K562 (cell line): Measurements from ENCODE around the gene LRRC41. TPM values are rescaled to one million over a fixed set of nuclear protein-coding genes. Genes with fewer than 3 reads are reported as not detected.
A peak's percentile ranks its signal among the peaks of the same experiment; 100 is the strongest.

Experiments used
- ATAC-seq: fragments of 200-7000 bp; cut with Tn5 transposase; 3 replicates; pipeline ENCODE4 v1.9.1; 2020; ENCODE audit warnings: moderate library complexity
- BruUV-seq: library from RNA; stranded (reverse); fragments of 400-500 nt; replicated peaks from 2 replicates; lab custom pipeline; 2021; lab: Mats Ljungman, UMichigan
- CTCF ChIA-PET: fragments of 300-600 bp; formaldehyde crosslinking; extraction: SDS; loops from one replicate; lab custom pipeline; 2021; ENCODE audit warnings: low intra/inter-chr PET ratio; lab: Yijun Ruan, JAX
- POLR2A ChIA-PET: fragments of 300-600, 350-650 bp; sonication (Branson Sonifier 250); formaldehyde crosslinking; extraction: SDS; loops from one replicate; lab custom pipeline; 2021; ENCODE audit warnings: antibody characterized with exemption, inconsistent platforms; lab: Yijun Ruan, JAX
- DNase-seq, 4 experiments: peaks; one replicate each; pipeline versions ENCODE4 v3.0.0 to v3.0.0-alpha.2; 2011 to 2018; ENCODE audit warnings: low spot score in 3 of 4, mixed read lengths in 3 of 4; ENCODE audit errors: extremely low read depth in 1 of 4
- FAIRE-seq: peaks from 2 replicates; lab custom pipeline; 2011; peaks lifted over from hg19 to GRCh38; lab: Jason Lieb, UNC
- H2AFZ ChIP-seq: 2 replicates; pipeline ENCODE4 v1.6.0; 2011; ENCODE audit warnings: low read depth, low read length, control low read depth, inconsistent platforms
- H3K27ac ChIP-seq: fragments of 200-600 bp; 3 replicates; pipeline ENCODE4 v1.8.0; 2011; ENCODE audit warnings: low read depth, mild to moderate bottlenecking, control low read depth, inconsistent platforms, low read length, moderate library complexity, mixed read lengths; ENCODE audit errors: extremely low read depth
- H3K27me3 ChIP-seq, 2 experiments: fragments of 300-600 bp in 1 of 2; 2 replicates in 1 of 2; 3 replicates in 1 of 2; pipeline versions ENCODE4 v1.6.0 to v1.8.0; 2011; ENCODE audit warnings: inconsistent platforms in 2 of 2, low read length in 2 of 2, mild to moderate bottlenecking in 1 of 2, mixed read lengths in 1 of 2, moderate library complexity in 1 of 2; ENCODE audit not compliant: control insufficient read depth in 2 of 2, insufficient read depth in 2 of 2
- H3K36me3 ChIP-seq: fragments of 300-600 bp; 3 replicates; pipeline ENCODE4 v1.8.0; 2011; ENCODE audit warnings: mild to moderate bottlenecking, low read length, inconsistent platforms; ENCODE audit not compliant: control insufficient read depth, insufficient read depth
- H3K4me1 ChIP-seq, 2 experiments: fragments of 200-600 bp in 1 of 2; replicated peaks in 1 of 2; 2 replicates in 1 of 2; 3 replicates in 1 of 2; pipeline versions ENCODE4 v1.5.1 to v1.8.0; 2011; ENCODE audit warnings: inconsistent platforms in 2 of 2, low read length in 2 of 2, mild to moderate bottlenecking in 1 of 2, mixed read lengths in 1 of 2, moderate library complexity in 1 of 2; ENCODE audit not compliant: control insufficient read depth in 2 of 2, insufficient read depth in 2 of 2
- H3K4me2 ChIP-seq: 2 replicates; pipeline ENCODE4 v1.6.1; 2011; ENCODE audit warnings: low read length, control low read depth, inconsistent platforms, mixed read lengths; ENCODE audit not compliant: insufficient read depth
- H3K4me3 ChIP-seq: fragments of 200-600 bp; sonication (generic), shearing (Covaris generic); 2 replicates; pipeline ENCODE4 v1.5.1; 2016; ENCODE audit warnings: control low read depth, inconsistent platforms
- H3K79me2 ChIP-seq: fragments of 200-600 bp; 3 replicates; pipeline ENCODE4 v1.8.0; 2011; ENCODE audit warnings: low read length, inconsistent platforms; ENCODE audit not compliant: control insufficient read depth, insufficient read depth
- H3K9ac ChIP-seq, 2 experiments: 2 replicates each; pipeline versions ENCODE4 v1.6.0 to v1.6.1; 2011; ENCODE audit warnings: low read depth in 2 of 2, low read length in 2 of 2, control low read depth in 1 of 2, inconsistent platforms in 1 of 2, mild to moderate bottlenecking in 1 of 2, mixed read lengths in 1 of 2; ENCODE audit not compliant: insufficient read depth in 1 of 2
- H3K9me1 ChIP-seq: one replicate; pipeline ENCODE4 v1.6.0; 2011; ENCODE audit warnings: inconsistent platforms, mild to moderate bottlenecking, low read length, moderate library complexity; ENCODE audit not compliant: control insufficient read depth, insufficient read depth
- H3K9me3 ChIP-seq: replicated peaks from 2 replicates; pipeline ENCODE4 v1.5.1; 2011; ENCODE audit warnings: low read depth, low read length, inconsistent platforms; ENCODE audit not compliant: control insufficient read depth, insufficient read depth
- H4K20me1 ChIP-seq: replicated peaks from 2 replicates; pipeline ENCODE4 v1.6.1; 2011; ENCODE audit warnings: low read length, inconsistent platforms, mixed read lengths; ENCODE audit not compliant: control insufficient read depth, insufficient read depth
- CBFA2T3 ChIP-seq: fragments of 450-650 bp; IDR thresholded peaks from 2 replicates; pipeline ENCODE4 v1.6.1; 2017
- KDM4B ChIP-seq, 2 experiments: fragments of 450-650 bp in 1 of 2; sonication (generic) in 1 of 2; IDR thresholded peaks; 2 replicates each; pipeline ENCODE4 v1.6.1; 2016 to 2017; ENCODE audit warnings: borderline replicate concordance in 2 of 2, antibody characterized with exemption in 1 of 2, low read depth in 1 of 2, mild to moderate bottlenecking in 1 of 2
- RERE ChIP-seq: sonication (generic); formaldehyde crosslinking; IDR thresholded peaks from 2 replicates; pipeline ENCODE4 v1.8.0; 2023; ENCODE audit warnings: missing genetic modification reagents, mild to moderate bottlenecking, borderline replicate concordance
- SMARCA5 ChIP-seq: fragments of 450-650 bp; IDR thresholded peaks from 2 replicates; pipeline ENCODE4 v1.6.1; 2016
- ZC3H11A ChIP-seq: IDR thresholded peaks from 2 replicates; pipeline ENCODE4 v1.6.1; 2012; ENCODE audit warnings: low read depth, low read length, improper control_type of control experiment
- ZNF253 ChIP-seq: fragments of 250-450 bp; sonication (Bioruptor Pico); conservative IDR thresholded peaks from 2 replicates; pipeline ENCODE4 v1.6.1; 2021; ENCODE audit warnings: mild to moderate bottlenecking
- WGBS: fragments of 100-300 bp; shearing (Covaris generic); methylation state at CpG from one replicate; pipeline ENCODE4 v1.1.6; 2016; ENCODE audit warnings: low coverage, mixed read lengths; ENCODE audit not compliant: insufficient coverage; ENCODE audit errors: missing lambda C conversion rate; 5-methylcytosine and 5-hydroxymethylcytosine counted together
- in situ Hi-C: fragments of 300-500 bp; cut with MboI; formaldehyde crosslinking; loops from 4 replicates; pipeline ENCODE4 v1.15.0; 2018; ENCODE audit warnings: inconsistent platforms, mixed read lengths
- intact Hi-C: fragments of 100-400 bp; cut with micrococcal nuclease; formaldehyde crosslinking; loops from 2 replicates; pipeline ENCODE4 v1.14.2; 2022
- polyA plus RNA-seq, 8 experiments: library from polyadenylated mRNA; depleted of rRNA in 4 of 8; stranded (reverse) in 5 of 8; unstranded in 3 of 8; fragments of >200 nt; fragmentation: Nextera tagmentation in 2 of 8; fragmentation: Illumina TruSeq in 1 of 8; extraction: Ambion mirVana in 2 of 8; extraction: Trizol in 1 of 8; gene quantifications; 2 replicates each; pipeline versions ENCODE4 v1.2.1 to v1.2.3, GENCODE V29; 2011 to 2014; ENCODE audit warnings: inconsistent platforms in 1 of 8, missing spikeins in 1 of 8
- total RNA-seq, 7 experiments: library from RNA; depleted of rRNA in 6 of 7; stranded (reverse); fragments of >200 nt in 6 of 7; fragmentation: Illumina TruSeq in 2 of 7; extraction: Trizol in 2 of 7; gene quantifications; 2 replicates each; pipeline versions ENCODE4 v1.2.1 to v1.2.3, GENCODE V29; 2011 to 2021; ENCODE audit warnings: low replicate concordance in 1 of 7
- TF ChIP-seq, protein P1 (sequence below), 2 experiments: fragments of 450-650 bp; conservative IDR thresholded peaks; 2 replicates each; pipeline ENCODE4 v1.6.1; 2017; ENCODE audit warnings: mild to moderate bottlenecking in 2 of 2, moderate library complexity in 2 of 2
- TF ChIP-seq, protein P2 (sequence below): fragments of 200-800 bp; sonication (Bioruptor generic); IDR thresholded peaks from 2 replicates; pipeline ENCODE4 v1.6.1; 2016; ENCODE audit warnings: missing genetic modification characterization, missing compliant biosample characterization

LRRC41 gene
- total and polyA plus RNA-seq, 9 of the 15 experiments (the other 6 are each of a cell fraction or from before 2014, with no cell fraction given): 10.5 to 64.7 (median 44.2) TPM

DNA sequence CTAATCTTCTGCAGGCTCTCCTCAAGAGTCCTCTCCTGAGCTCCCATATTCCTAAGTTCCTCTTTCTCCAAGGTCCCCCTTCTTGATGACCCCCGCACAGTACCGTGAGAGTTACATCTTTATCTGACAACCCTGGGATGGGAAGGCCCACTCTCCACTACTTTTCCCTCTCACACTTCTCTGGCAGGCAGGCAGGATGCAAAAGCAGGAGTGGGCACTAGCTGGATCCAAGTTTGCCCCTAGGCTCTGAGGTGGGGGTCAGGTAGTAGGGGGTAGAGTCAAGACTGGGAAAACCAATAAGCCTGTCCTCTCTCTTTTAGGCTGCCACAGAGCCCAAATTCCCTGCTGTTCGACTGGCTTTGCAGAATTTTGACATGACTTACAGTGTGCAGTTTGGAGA is 41.1 kb upstream of the LRRC41 start:
- no peak overlapping the region for H3K27ac ChIP-seq
- DNase-seq (no peak), FAIRE-seq (no peak), ATAC-seq (no peak)
- peaks cover 11% of the 10 kb centered on the region for H3K9me1 ChIP-seq
- intact Hi-C loops: loop anchor here (10.0 kb wide), 1 partner anchor 60 kb away; no protein-coding TSS in a partner anchor
- WGBS: 86% methylated on average over 3 of the region's 3 CpGs
- no peak overlapping the region for H2AFZ ChIP-seq
- in situ Hi-C loops: no loop called here
- BruUV-seq: no TSS peak
- no peak overlapping the region for H3K4me3 ChIP-seq
- H3K36me3 ChIP-seq: peaks cover 79% of the 10 kb centered on the region
- H3K27me3 ChIP-seq: no peaks in the 10 kb centered on the region
- H3K9ac ChIP-seq: peak overlapping the region in 1 of 2 experiments; percentile 22; a peak in 1 of 4 replicates
- H3K4me2 ChIP-seq: no peak overlapping the region
- no peaks in the 10 kb centered on the region for H3K9me3 ChIP-seq
- POLR2A ChIA-PET: interaction anchor here (1.1 to 2.2 kb wide), 6 partner anchors 8 to 125 kb away, joined by 3 to 11 read pairs (median 4); no protein-coding TSS in a partner anchor
- peaks cover 5% of the 10 kb centered on the region; the same call in 1 of the 2 replicates for H4K20me1 ChIP-seq
- H3K79me2 ChIP-seq: peaks cover 63% of the 10 kb centered on the region
- peaks cover 21 to 25% of the 10 kb centered on the region in 2 experiments for H3K4me1 ChIP-seq
- CTCF ChIA-PET: no interaction called here
- TF ChIP-seq ZNF253 (no peak), KDM4B (IDR thresholded peaks at IDR 0.05; ENCODE audit: borderline replicate concordance in 2 of 2, low read depth in 1 of 2) (no peak), SMARCA5 (no peak), ZC3H11A (no peak), RERE (no peak), CBFA2T3 (no peak)
- TF ChIP-seq, protein P1, sequence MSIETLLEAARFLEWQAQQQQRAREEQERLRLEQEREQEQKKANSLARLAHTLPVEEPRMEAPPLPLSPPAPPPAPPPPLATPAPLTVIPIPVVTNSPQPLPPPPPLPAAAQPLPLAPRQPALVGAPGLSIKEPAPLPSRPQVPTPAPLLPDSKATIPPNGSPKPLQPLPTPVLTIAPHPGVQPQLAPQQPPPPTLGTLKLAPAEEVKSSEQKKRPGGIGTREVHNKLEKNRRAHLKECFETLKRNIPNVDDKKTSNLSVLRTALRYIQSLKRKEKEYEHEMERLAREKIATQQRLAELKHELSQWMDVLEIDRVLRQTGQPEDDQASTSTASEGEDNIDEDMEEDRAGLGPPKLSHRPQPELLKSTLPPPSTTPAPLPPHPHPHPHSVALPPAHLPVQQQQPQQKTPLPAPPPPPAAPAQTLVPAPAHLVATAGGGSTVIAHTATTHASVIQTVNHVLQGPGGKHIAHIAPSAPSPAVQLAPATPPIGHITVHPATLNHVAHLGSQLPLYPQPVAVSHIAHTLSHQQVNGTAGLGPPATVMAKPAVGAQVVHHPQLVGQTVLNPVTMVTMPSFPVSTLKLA (conservative IDR thresholded peaks at IDR 0.05): no peak
- TF ChIP-seq, protein P2, sequence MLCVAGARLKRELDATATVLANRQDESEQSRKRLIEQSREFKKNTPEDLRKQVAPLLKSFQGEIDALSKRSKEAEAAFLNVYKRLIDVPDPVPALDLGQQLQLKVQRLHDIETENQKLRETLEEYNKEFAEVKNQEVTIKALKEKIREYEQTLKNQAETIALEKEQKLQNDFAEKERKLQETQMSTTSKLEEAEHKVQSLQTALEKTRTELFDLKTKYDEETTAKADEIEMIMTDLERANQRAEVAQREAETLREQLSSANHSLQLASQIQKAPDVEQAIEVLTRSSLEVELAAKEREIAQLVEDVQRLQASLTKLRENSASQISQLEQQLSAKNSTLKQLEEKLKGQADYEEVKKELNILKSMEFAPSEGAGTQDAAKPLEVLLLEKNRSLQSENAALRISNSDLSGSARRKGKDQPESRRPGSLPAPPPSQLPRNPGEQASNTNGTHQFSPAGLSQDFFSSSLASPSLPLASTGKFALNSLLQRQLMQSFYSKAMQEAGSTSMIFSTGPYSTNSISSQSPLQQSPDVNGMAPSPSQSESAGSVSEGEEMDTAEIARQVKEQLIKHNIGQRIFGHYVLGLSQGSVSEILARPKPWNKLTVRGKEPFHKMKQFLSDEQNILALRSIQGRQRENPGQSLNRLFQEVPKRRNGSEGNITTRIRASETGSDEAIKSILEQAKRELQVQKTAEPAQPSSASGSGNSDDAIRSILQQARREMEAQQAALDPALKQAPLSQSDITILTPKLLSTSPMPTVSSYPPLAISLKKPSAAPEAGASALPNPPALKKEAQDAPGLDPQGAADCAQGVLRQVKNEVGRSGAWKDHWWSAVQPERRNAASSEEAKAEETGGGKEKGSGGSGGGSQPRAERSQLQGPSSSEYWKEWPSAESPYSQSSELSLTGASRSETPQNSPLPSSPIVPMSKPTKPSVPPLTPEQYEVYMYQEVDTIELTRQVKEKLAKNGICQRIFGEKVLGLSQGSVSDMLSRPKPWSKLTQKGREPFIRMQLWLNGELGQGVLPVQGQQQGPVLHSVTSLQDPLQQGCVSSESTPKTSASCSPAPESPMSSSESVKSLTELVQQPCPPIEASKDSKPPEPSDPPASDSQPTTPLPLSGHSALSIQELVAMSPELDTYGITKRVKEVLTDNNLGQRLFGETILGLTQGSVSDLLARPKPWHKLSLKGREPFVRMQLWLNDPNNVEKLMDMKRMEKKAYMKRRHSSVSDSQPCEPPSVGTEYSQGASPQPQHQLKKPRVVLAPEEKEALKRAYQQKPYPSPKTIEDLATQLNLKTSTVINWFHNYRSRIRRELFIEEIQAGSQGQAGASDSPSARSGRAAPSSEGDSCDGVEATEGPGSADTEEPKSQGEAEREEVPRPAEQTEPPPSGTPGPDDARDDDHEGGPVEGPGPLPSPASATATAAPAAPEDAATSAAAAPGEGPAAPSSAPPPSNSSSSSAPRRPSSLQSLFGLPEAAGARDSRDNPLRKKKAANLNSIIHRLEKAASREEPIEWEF (CRISPR knock-in tag): no peak
